SU-DHL-6 (cell line): ENCODE measurements around the gene ANXA10.
"Not testable (repeated sequence)": the region's sequence is repeated elsewhere in the genome, so short reads cannot be mapped to it uniquely, and the experiment has no call there.

Experiments
- H2AFZ ChIP-seq: fragments of 200-600 bp; sonication (generic); 2 replicates; pipeline ENCODE4 v1.6.1; 2014; ENCODE audit warnings: low read depth, mild to moderate bottlenecking, moderate library complexity, mixed read lengths, antibody characterized with exemption, low read length; ENCODE audit not compliant: severe bottlenecking
- H3F3A ChIP-seq: fragments of 200-600 bp; shearing (Covaris generic); 2 replicates; pipeline ENCODE4 v1.6.0; 2016; ENCODE audit warnings: antibody characterized with exemption, mild to moderate bottlenecking; ENCODE audit not compliant: insufficient read depth
- H3K27ac ChIP-seq: fragments of 200-600 bp; sonication (generic); 2 replicates; pipeline ENCODE4 v1.5.1; 2016; ENCODE audit warnings: low read depth, mild to moderate bottlenecking, low read length, moderate library complexity, mixed read lengths
- H3K27me3 ChIP-seq: fragments of 200-600 bp; sonication (generic), shearing (Covaris generic); 2 replicates; pipeline ENCODE4 v1.6.0; 2014; ENCODE audit warnings: mild to moderate bottlenecking, low read length
- H3K36me3 ChIP-seq: fragments of 200-600 bp; sonication (generic); 2 replicates; pipeline ENCODE4 v1.6.1; 2014; ENCODE audit warnings: mild to moderate bottlenecking, low read length, mixed read lengths
- H3K4me2 ChIP-seq: fragments of 300-600, 200-600 bp; shearing (Covaris generic), sonication (generic); 2 replicates; pipeline ENCODE4 v1.6.0; 2014; ENCODE audit warnings: low read length, low read depth, mild to moderate bottlenecking; ENCODE audit not compliant: poor library complexity, severe bottlenecking
- H3K4me3 ChIP-seq: fragments of 200-600 bp; sonication (generic); 2 replicates; pipeline ENCODE4 v1.5.1; 2014; ENCODE audit warnings: antibody characterized with exemption, low read length, mild to moderate bottlenecking, mixed read lengths; ENCODE audit not compliant: insufficient read depth, poor library complexity, severe bottlenecking
- H3K79me2 ChIP-seq: fragments of 200-600 bp; sonication (generic); 2 replicates; pipeline ENCODE4 v1.6.1; 2014; ENCODE audit warnings: mild to moderate bottlenecking, low read length, moderate library complexity; ENCODE audit not compliant: insufficient read depth
- H3K9ac ChIP-seq: fragments of 200-600 bp; sonication (generic); 2 replicates; pipeline ENCODE4 v1.7.0; 2014; ENCODE audit warnings: mild to moderate bottlenecking, low read length
- H3K9me2 ChIP-seq: fragments of 200-600 bp; sonication (generic); replicated peaks from 2 replicates; pipeline ENCODE4 v1.6.1; 2014; ENCODE audit warnings: low read length; ENCODE audit not compliant: insufficient read depth
- H3K9me3 ChIP-seq: fragments of 200-600 bp; sonication (generic); 2 replicates; pipeline ENCODE4 v1.6.1; 2014; ENCODE audit warnings: low read length, mixed read lengths; ENCODE audit not compliant: insufficient read depth
- H4K20me1 ChIP-seq: fragments of 200-600 bp; sonication (generic); 2 replicates; pipeline ENCODE4 v1.6.1; 2014; ENCODE audit warnings: low read depth, mild to moderate bottlenecking, antibody characterized with exemption, low read length, moderate library complexity, mixed read lengths
- EZH2phosphoT487 ChIP-seq: fragments of 200-600 bp; sonication (generic), shearing (Covaris generic); conservative IDR thresholded peaks from 2 replicates; pipeline ENCODE4 v1.6.1; 2018; ENCODE audit warnings: mild to moderate bottlenecking, antibody characterized with exemption, low read length, moderate library complexity, mixed read lengths
- TF ChIP-seq, protein P1 (sequence below): fragments of 200-600 bp; sonication (generic); IDR thresholded peaks from one replicate; pipeline ENCODE4 v1.5.1; 2017; ENCODE audit warnings: antibody characterized with exemption, mild to moderate bottlenecking, low read length, moderate library complexity; ENCODE audit not compliant: insufficient read depth, poor library complexity, severe bottlenecking

ANXA10 gene

DNA sequence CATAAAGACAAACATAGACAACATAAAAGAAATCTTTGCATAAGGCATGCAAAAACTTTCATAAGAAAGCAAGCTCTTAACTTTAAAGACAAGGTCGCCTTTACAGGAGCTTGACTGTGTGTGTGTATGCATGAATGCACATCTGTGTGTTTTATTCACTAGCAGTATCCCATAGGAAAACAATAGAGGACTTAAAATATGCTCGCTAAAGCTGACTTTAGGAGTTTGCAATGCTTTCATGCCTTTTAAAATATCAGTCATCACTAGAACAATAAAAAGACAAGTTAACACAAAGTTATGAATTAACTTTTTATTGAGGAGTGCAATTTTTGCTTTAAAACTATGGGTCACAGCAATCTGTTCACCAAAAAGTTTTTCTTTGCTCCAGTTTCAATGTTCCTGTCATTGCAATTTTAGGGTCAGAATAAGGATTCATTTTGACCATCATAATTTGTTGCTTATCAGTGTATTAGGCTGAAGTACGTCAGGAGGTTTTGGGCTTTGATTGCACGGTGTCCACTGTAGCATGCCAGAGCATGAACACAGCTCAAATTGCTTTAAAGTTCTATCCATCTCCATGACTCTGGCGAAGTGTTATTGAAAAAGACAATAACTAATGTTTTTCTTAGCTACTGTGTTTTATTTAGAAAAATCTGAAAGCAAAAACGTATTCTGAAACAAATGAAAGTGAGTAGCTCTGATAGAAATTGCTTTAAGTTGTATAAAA is 36.9 kb downstream of the ANXA10 start:
- H3K36me3 ChIP-seq = no peaks in the 10 kb centered on the region
- no peaks in the 10 kb centered on the region for H3K79me2 ChIP-seq
- H4K20me1 ChIP-seq = no peaks in the 10 kb centered on the region
- H3K9me2 ChIP-seq = no peaks in the 10 kb centered on the region; the same call in 1 of the 2 replicates
- no peaks in the 10 kb centered on the region for H3F3A ChIP-seq
- H3K4me3 ChIP-seq = no peak overlapping the region
- H3K27me3 ChIP-seq = no peaks in the 10 kb centered on the region
- no peak overlapping the region for H3K27ac ChIP-seq
- no peak for TF ChIP-seq EZH2phosphoT487
- TF ChIP-seq, protein P1, sequence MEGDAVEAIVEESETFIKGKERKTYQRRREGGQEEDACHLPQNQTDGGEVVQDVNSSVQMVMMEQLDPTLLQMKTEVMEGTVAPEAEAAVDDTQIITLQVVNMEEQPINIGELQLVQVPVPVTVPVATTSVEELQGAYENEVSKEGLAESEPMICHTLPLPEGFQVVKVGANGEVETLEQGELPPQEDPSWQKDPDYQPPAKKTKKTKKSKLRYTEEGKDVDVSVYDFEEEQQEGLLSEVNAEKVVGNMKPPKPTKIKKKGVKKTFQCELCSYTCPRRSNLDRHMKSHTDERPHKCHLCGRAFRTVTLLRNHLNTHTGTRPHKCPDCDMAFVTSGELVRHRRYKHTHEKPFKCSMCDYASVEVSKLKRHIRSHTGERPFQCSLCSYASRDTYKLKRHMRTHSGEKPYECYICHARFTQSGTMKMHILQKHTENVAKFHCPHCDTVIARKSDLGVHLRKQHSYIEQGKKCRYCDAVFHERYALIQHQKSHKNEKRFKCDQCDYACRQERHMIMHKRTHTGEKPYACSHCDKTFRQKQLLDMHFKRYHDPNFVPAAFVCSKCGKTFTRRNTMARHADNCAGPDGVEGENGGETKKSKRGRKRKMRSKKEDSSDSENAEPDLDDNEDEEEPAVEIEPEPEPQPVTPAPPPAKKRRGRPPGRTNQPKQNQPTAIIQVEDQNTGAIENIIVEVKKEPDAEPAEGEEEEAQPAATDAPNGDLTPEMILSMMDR = no peak
- H3K9me3 ChIP-seq = no peaks in the 10 kb centered on the region
- H3K9ac ChIP-seq = no peak overlapping the region
- H3K4me2 ChIP-seq = no peak overlapping the region
- no peak overlapping the region for H2AFZ ChIP-seq

- no peaks in the 10 kb centered on the region for H3K9me3 ChIP-seq
- H3K4me3 ChIP-seq = no peak overlapping the region
- H3F3A ChIP-seq = no peaks in the 10 kb centered on the region
- no peaks in the 10 kb centered on the region for H3K79me2 ChIP-seq
- no peak for TF ChIP-seq EZH2phosphoT487
- H3K9me2 ChIP-seq = no peaks in the 10 kb centered on the region; the same call in 1 of the 2 replicates
- no peaks in the 10 kb centered on the region for H3K36me3 ChIP-seq
- H4K20me1 ChIP-seq = no peaks in the 10 kb centered on the region
- no peak overlapping the region for H2AFZ ChIP-seq
- no peak overlapping the region for H3K27ac ChIP-seq
- no peak overlapping the region for H3K9ac ChIP-seq
- no peaks in the 10 kb centered on the region for H3K27me3 ChIP-seq
- H3K4me2 ChIP-seq = no peak overlapping the region
These were observed 37.5 kb downstream of the ANXA10 start for GRCh38 chr4:168129802-168130201.

DNA sequence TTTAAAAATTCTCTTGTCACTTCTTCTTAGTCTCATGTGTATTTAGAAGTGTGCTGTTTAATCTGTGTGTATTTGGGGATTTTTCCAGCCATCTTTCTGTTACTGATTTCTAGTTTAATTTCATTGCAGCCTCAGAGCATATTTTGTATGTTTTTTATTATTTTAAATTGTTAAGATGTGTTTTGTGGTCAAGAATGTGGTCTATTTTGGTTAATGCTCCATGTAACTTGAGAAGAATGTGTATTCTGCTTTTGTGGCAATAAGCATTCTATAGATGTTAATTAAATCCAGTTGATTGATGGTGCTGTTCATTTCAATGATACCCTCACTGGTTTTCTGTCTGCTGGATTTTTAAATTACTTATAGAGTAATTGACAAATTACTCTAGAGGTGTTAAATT is 38.9 kb downstream of the ANXA10 start:
- Histone ChIP-seq H3K27ac (no peak overlapping the region), H3K9me3 (no peaks in the 10 kb centered on the region), H3K9me2 (no peaks in the 10 kb centered on the region; the same call in 1 of the 2 replicates), H4K20me1 (no peaks in the 10 kb centered on the region), H3F3A (no peaks in the 10 kb centered on the region), H2AFZ (no peak overlapping the region), H3K27me3 (no peaks in the 10 kb centered on the region), H3K79me2 (no peaks in the 10 kb centered on the region), H3K4me2 (no peak overlapping the region), H3K4me3 (no peak overlapping the region), H3K36me3 (no peaks in the 10 kb centered on the region), H3K9ac (no peak overlapping the region)
- TF ChIP-seq EZH2phosphoT487 = no peak
- TF ChIP-seq, protein P1 = no peak

GRCh38 chr4:168134651-168135050 is 42.3 kb downstream of the ANXA10 start:
- Histone ChIP-seq H3K4me3 (no peak overlapping the region), H3K9me2 (no peaks in the 10 kb centered on the region; the same call in 1 of the 2 replicates), H3K27me3 (no peaks in the 10 kb centered on the region), H2AFZ (no peak overlapping the region), H3F3A (no peaks in the 10 kb centered on the region), H3K27ac (no peak overlapping the region), H3K9ac (no peak overlapping the region), H3K79me2 (no peaks in the 10 kb centered on the region), H4K20me1 (no peaks in the 10 kb centered on the region), H3K36me3 (no peaks in the 10 kb centered on the region), H3K9me3 (no peaks in the 10 kb centered on the region), H3K4me2 (no peak overlapping the region)
- TF ChIP-seq EZH2phosphoT487 = no peak
- TF ChIP-seq, protein P1 = no peak

DNA sequence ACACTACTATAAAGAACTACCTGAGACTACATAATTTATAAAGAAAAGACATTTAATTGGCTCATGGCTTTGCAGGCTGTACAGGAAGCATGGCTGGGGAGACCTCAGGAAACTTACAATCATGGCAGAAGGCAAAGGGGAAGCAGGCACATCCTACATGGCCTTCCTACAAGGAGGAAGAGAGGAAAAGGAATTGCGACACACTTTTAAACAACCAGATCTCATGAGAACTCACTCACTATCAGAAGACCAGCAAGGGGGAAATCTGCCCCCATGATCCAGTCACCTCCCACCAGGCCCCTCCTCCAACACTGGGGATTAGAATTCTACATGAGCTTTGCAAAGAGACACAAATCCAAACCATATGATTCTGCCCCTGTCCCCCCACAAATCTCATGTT is 43.5 kb downstream of the ANXA10 start:
- H3K79me2 ChIP-seq, H3K9me2 ChIP-seq, H3K9me3 ChIP-seq, H4K20me1 ChIP-seq, H3F3A ChIP-seq, H3K36me3 ChIP-seq, H3K27ac ChIP-seq, H3K9ac ChIP-seq, H3K4me3 ChIP-seq, H3K27me3 ChIP-seq, H3K4me2 ChIP-seq, H2AFZ ChIP-seq: not testable (repeated sequence)
